HG02623 (cell line): Measurements from ENCODE around the gene SNAPC4.
"Not testable (repeated sequence)": the region's sequence is repeated elsewhere in the genome, so short reads cannot be mapped to it uniquely, and the experiment has no call there.

Source experiments
- ATAC-seq: cut with Tn5 transposase; IDR thresholded peaks from one replicate; pipeline ENCODE4 v1.9.1; 2021; ENCODE audit warnings: moderate library complexity; ENCODE audit not compliant: unreplicated experiment

The SNAPC4 gene

DNA sequence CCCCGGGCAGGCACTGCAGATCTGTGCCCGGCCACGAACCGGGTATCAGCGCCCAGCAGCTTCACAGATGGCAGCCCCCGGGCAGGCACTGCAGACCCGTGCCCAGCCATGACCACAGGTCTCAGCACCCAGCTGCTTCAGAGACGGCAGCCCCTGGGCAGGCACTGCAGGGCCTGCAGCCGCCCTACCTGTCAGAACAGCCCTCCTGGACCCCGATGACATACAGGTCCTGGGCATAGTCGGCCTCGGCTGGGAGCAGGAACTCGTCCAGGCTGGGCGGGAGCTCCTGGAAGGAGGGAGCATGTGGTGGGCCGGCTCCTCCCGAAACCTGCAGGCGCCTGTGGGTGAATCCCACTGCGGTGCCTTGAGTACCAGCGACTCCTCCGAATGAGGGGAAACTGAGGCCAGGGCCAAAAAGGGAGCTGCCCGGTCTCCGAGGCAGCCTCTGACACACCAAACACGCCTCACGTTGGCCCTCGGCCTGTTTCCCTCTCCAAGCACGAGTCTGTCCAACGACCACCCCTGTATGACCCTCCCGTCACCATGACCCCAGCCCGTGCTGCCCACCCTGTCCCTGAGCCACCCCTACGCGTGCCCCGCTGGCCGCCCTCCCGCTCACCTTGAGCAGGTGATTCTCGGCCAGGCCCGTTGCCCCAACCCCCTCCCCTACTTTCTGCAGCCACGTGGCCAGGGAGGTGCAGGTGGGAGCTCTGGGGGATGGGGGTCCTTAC is 34.0 kb upstream of the SNAPC4 start:
- ATAC-seq, result no peak

DNA sequence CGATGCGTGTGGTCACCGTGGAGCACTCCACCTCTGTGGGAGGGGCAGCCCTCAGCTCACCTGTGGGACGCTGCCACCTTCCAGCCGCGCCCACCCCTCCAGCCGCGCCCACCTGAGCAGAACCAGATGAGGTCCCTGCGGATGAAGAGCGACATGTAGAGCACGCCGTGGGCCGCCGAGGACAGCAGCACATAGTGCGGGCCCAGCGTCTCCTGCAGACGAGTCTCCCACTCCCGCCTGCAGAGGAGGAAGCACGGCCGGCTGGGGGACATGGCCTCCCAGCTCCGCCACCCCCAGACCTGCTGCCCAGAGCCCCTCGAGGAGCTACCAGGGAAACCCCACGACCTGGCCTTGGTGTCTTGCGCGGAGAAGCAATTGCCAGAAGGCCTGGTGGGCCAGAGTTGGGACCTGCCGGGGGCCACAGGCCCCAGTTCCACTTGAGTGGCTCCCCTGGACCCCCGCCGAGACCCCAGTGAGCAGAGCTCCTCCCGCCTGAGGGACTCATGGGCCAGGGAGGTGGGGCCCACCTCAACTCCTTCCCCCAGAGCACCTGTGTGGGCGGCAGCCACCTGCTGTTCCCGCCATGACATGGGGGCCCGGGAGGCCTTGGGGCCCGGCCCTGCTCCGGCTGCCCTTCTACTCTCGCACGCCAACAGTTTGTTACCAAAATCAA is 33.2 kb upstream of the SNAPC4 start:
- ATAC-seq, result no peak

DNA sequence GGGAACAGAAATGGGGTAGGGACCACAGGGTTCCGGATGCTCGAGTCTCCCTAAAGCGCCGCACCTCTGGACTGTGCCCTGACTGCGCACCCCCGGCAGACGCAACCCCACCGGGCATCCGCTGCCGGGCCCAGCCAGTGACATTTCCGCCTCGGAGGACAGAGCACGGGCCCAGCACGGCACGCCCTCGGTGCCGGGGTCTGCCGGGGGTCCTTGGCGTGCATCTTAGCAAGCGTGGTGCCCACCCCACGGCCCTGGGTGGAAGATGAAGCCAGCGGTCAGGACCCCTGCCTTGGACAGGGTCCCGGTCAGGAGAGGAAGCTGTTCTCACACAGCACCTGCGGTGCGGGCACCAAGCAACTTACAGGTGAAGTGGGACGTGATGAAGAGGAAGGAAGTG is 32.6 kb upstream of the SNAPC4 start:
- ATAC-seq, result no peak

GRCh38 chr9:136431782-136432350 is 31.9 kb upstream of the SNAPC4 start:
- ATAC-seq, result no peak

- ATAC-seq, result no peak
Observed at GRCh38 chr9:136430588-136431234, 30.7 kb upstream of the SNAPC4 start.

GRCh38 chr9:136429683-136430491 is 29.9 kb upstream of the SNAPC4 start:
- ATAC-seq, result no peak

GRCh38 chr9:136429075-136429628 is 29.2 kb upstream of the SNAPC4 start:
- no peak for ATAC-seq

- no peak for ATAC-seq
Observed at GRCh38 chr9:136426787-136427186, 26.8 kb upstream of the SNAPC4 start.

- not testable (repeated sequence) for ATAC-seq
Observed at GRCh38 chr9:136425367-136425766, 25.4 kb upstream of the SNAPC4 start.

DNA sequence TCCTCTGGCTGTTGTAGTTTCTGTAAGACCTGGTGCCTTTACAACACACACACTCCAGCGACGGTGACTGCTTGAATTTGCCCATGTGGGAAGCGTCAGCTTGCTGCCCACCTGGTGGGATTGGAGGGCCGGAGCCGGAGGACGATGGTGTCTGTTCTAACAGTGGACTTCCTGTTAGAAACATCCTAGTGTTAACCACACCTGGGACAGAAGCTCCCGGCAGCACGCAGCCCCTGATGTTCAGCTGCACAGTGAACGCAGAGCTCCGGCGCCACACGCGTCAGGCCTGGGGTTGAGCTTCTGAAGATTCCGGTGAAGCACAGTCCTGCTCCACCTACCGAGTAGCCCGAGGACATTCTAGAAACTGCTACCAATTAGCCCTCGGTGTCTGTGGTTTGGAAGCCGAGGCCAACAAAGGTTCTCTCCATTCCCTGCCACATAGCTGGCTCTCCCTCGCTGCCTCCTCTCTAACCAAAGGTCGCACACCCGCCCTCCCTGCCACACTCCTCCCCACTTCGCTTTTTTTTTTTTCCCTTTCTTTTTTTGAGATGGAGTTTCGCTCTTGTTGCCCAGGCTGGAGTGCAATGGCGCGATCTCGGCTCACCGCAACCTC is 24.9 kb upstream of the SNAPC4 start:
- ATAC-seq, result no peak

DNA sequence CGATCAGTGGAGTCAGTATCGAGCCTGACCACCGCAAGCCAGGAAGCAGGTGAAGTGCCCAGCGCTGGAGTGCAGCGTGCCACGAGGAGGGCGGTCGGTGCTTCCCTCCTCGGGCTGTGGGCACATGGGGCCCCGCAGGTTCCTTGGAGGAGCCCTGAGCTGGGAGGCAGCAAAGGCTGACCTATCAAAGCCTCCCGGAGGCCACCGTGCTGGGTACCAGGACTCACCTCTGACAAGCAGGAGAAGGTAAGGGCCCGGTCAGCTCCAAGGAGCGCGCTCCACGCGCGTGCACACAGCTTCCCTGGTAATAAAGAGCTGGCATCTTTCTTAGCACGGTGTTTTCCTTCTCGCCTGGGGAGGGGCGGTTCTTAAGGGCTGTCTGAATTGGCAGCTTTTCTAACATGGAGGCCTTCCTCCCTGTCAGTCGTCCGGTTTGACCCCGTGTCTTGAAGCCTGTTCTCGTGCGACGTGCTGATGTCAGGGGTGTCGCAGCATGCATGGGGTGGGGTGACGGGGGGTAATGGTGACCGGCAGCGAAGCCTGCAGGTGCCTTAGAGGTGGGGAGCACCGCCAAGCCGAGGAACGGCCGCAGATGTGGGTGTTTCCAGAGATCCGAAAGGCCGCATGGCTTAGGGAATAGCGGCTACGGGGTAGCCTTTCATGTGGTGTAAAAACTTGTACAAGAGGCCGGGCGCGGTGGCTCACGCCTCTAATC is 23.6 kb upstream of the SNAPC4 start:
- no peak for ATAC-seq

GRCh38 chr9:136422876-136423275 is 22.9 kb upstream of the SNAPC4 start:
- ATAC-seq, result no peak

DNA sequence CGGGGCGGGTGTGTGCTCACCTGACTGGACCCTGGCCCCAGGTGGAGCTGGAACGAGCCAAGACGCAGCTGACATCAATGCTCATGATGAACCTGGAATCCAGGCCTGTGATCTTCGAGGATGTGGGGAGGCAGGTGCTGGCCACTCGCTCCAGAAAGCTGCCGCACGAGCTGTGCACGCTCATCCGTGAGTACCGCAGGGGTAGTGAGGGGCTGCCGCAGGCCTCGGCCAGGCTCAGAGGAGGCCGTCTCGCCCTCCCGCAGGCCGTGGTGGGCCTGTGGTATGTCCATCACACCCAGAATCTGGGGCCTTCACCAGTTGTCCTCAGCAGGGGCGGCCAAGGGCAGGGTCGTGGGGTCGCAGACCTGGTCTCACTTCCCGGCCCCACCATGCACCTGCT is 21.8 kb upstream of the SNAPC4 start:
- no peak for ATAC-seq

DNA sequence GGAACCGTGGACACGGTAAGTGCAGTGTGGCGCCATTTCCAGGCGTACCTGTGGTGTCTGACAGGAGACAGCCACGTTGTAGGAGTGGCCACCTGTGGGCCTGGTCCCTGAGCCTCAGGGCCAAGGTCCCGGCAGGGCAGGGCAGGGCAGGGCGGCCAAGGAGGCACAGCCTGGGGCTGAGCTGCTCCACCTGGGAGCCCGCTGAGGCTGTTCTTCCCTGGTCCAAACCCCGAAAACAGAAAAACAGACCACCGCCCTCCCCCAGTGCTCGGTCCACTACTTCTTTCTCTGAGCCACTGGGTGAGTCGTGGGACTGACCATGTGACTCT is 19.1 kb upstream of the SNAPC4 start:
- ATAC-seq, result no peak

DNA sequence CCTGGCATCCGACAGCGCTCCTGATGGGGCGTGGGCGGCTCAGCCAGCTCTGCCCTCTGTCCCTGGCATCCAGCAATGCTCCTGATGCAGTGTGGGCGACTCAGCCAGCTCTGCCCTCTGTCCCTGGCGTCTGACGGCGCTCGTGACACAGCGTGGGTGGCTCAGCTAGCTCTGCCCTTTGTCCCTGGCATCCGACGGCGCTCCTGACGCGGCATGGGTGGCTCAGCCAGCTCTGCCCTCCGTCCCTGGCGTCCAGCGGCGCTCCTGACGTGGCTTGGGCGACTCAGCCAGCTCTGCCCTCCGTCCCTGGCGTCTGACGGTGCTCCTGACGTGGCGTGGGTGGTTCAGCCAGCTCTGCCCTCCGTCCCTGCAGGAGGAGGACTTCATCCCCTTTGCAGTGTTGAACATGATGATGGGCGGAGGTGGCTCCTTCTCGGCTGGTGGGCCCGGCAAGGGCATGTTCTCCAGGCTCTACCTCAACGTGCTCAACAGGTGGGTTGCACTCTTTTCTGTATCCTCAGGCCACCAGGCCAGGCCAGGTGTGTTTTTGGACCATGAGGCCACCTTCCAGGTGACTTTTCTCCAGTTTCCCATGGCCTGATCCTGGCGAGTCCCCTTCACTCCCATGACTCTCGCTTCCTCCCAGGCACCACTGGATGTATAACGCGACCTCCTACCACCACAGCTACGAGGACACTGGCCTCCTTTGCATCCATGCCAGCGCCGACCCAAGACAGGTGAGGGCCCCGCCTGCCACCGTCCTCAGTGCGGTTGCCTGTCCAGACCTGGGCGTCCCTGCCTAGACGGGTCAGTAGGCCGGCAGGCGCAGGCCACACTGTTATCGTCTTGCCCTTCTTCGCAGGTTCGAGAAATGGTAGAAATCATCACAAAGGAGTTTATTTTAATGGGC is 18.5 kb upstream of the SNAPC4 start:
- ATAC-seq, result no peak

DNA sequence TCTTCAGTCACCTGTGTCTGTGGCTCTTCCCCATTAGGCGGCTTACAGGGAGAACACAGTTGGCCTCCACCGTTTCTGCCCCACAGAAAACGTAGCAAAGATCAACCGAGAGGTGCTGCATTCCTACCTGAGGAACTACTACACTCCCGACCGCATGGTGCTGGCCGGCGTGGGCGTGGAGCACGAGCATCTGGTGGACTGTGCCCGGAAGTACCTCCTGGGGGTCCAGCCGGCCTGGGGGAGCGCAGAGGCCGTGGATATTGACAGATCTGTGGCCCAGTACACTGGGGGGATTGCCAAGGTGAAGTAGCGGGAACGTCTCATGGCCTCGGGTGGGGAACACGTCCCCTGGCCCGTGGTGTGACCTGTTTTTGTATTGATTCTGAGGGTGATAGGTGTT is 16.9 kb upstream of the SNAPC4 start:
- ATAC-seq, result no peak

- ATAC-seq, result no peak
Observed at GRCh38 chr9:136416427-136416826, 16.5 kb upstream of the SNAPC4 start.

- ATAC-seq, result no peak
Observed at GRCh38 chr9:136412962-136413361, 13.0 kb upstream of the SNAPC4 start.

DNA sequence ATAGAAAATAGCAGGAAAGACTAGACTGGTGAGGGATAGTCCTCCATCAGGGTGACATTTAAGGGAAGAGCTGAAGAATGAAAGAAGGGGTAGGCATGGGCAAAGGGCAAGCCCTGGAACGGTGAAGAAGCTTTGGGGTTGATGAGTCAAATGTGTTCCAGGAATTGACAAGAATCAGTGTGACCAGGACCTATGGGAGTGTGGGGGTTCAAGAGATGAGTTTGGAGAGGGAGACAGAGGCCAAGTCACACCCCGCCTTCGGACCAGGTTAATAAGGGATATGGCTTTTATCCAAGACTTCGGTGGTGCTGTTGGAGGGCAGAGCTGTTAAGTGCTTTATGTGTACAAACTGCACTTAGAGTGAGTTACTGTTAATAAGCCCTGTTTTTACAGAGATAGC is 11.4 kb upstream of the SNAPC4 start:
- no peak for ATAC-seq
